ENCODE data around the gene ATF7IP2. TPM values are rescaled to one million over a fixed set of nuclear protein-coding genes. Genes with fewer than 3 reads are reported as not detected.

The ATF7IP2 gene
- total and polyA plus RNA-seq, 9 of the 15 experiments (the other 6 are each of a cell fraction or from before 2014, with no cell fraction given), result 131 to 515 (median 196) TPM

- TF ChIP-seq, protein P1, sequence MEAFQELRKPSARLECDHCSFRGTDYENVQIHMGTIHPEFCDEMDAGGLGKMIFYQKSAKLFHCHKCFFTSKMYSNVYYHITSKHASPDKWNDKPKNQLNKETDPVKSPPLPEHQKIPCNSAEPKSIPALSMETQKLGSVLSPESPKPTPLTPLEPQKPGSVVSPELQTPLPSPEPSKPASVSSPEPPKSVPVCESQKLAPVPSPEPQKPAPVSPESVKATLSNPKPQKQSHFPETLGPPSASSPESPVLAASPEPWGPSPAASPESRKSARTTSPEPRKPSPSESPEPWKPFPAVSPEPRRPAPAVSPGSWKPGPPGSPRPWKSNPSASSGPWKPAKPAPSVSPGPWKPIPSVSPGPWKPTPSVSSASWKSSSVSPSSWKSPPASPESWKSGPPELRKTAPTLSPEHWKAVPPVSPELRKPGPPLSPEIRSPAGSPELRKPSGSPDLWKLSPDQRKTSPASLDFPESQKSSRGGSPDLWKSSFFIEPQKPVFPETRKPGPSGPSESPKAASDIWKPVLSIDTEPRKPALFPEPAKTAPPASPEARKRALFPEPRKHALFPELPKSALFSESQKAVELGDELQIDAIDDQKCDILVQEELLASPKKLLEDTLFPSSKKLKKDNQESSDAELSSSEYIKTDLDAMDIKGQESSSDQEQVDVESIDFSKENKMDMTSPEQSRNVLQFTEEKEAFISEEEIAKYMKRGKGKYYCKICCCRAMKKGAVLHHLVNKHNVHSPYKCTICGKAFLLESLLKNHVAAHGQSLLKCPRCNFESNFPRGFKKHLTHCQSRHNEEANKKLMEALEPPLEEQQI (IDR thresholded peaks at IDR 0.05), result 0 out of 2 replicates have a peak, but pooled peaks have one; percentile 35
- TF ChIP-seq ADNP (tag; IDR thresholded peaks at IDR 0.05), result 0 out of 2 replicates have a peak, but pooled peaks have one; percentile 48
These were observed 100.0 kb downstream of the ATF7IP2 start (continued) for GRCh38 chr16:10485698-10486382.

- no peak overlapping the region for H3K27ac ChIP-seq (ENCODE audit: extremely low read depth, low read depth, low read length)
- H3K9ac ChIP-seq (ENCODE audit: insufficient read depth in 1 of 2, low read depth in 2 of 2, low read length in 2 of 2), result no peak overlapping the region
- no peaks in the 10 kb centered on the region for H3K9me1 ChIP-seq (ENCODE audit: control insufficient read depth, insufficient read depth, low read length)
- H4K20me1 ChIP-seq (replicated peaks; ENCODE audit: control insufficient read depth, insufficient read depth, low read length), result no peaks in the 10 kb centered on the region
- no peak overlapping the region for H3K4me2 ChIP-seq (ENCODE audit: insufficient read depth, low read length)
- BruUV-seq (replicated peaks), result no TSS peak
- no peak for ATAC-seq
- ChIA-PET POLR2A (interaction anchor here (0.6 kb wide), 1 partner anchor 23 kb away, joined by 5 read pairs; no protein-coding TSS in a partner anchor), CTCF (ENCODE audit: low intra/inter-chr PET ratio) (no interaction called here)
- H3K27me3 ChIP-seq (ENCODE audit: control insufficient read depth in 2 of 2, insufficient read depth in 2 of 2, low read length in 2 of 2), result no peaks in the 10 kb centered on the region
- intact Hi-C loops (cut with micrococcal nuclease) (no loop called here), in situ Hi-C loops (cut with MboI) (no loop called here)
- H2AFZ ChIP-seq (ENCODE audit: low read depth, low read length), result 0 out of 2 replicates have a peak overlapping the region, but pooled peaks have one; percentile 2
- 29% methylated on average over 1 of the region's 1 CpG for WGBS (ENCODE audit: insufficient coverage, low coverage, missing lambda C conversion rate)
- DNase-seq (ENCODE audit: extremely low read depth in 1 of 4, low spot score in 3 of 4), result no peak
- H3K4me3 ChIP-seq, result no peak overlapping the region
- H3K36me3 ChIP-seq (ENCODE audit: control insufficient read depth, insufficient read depth, low read length), result no peaks in the 10 kb centered on the region; the same call in 2 of the 3 replicates
- no peaks in the 10 kb centered on the region for H3K79me2 ChIP-seq (ENCODE audit: control insufficient read depth, insufficient read depth, low read length)
- H3K4me1 ChIP-seq (replicated peaks in 1 of 2; ENCODE audit: control insufficient read depth in 2 of 2, insufficient read depth in 2 of 2, low read length in 2 of 2), result peaks cover 0 to 3% of the 10 kb centered on the region in 2 experiments; a peak in 1 of 5 replicates
- no peak for TF ChIP-seq PURB (CRISPR knock-in tag; IDR thresholded peaks at IDR 0.05; ENCODE audit: low read depth)
- no peak for TF ChIP-seq ZNF445 (CRISPR knock-in tag; IDR thresholded peaks at IDR 0.05; ENCODE audit: low read depth)
- no peak for TF ChIP-seq ZNF77 (CRISPR knock-in tag; IDR thresholded peaks at IDR 0.05)
- TF ChIP-seq BRD4 (IDR thresholded peaks at IDR 0.05), result no peak
- TF ChIP-seq CCNT2 (IDR thresholded peaks at IDR 0.05; ENCODE audit: borderline replicate concordance, extremely low read depth, insufficient read length, low read depth, low read length), result no peak
- TF ChIP-seq PRMT5 (CRISPR knock-in tag; IDR thresholded peaks at IDR 0.05), result no peak
- no peak for TF ChIP-seq POLR3G (IDR thresholded peaks at IDR 0.05; ENCODE audit: extremely low read depth, insufficient read length, insufficient replicate concordance)
- no peak for TF ChIP-seq ZNF668 (CRISPR knock-in tag; IDR thresholded peaks at IDR 0.05)
- no peak for TF ChIP-seq XRCC5 (IDR thresholded peaks at IDR 0.05; ENCODE audit: low read depth, low read length)
- no peak for TF ChIP-seq TOE1 (IDR thresholded peaks at IDR 0.05; ENCODE audit: borderline replicate concordance)
- no peak for TF ChIP-seq TOE1 (CRISPR knock-in tag; IDR thresholded peaks at IDR 0.05; ENCODE audit: borderline replicate concordance, low read depth)
- no peak for TF ChIP-seq CBX8 (IDR thresholded peaks at IDR 0.05; ENCODE audit: borderline replicate concordance, extremely low read depth, low read depth, low read length, poor library complexity, severe bottlenecking)
- no peak for TF ChIP-seq TFAP4 (CRISPR knock-in tag; IDR thresholded peaks at IDR 0.05; ENCODE audit: borderline replicate concordance)
- H3K9me3 ChIP-seq (replicated peaks; ENCODE audit: control insufficient read depth, insufficient read depth, low read depth, low read length), result peaks cover 21% of the 10 kb centered on the region
- no peak for FAIRE-seq
These were observed 104.3 kb downstream of the ATF7IP2 start for GRCh38 chr16:10490141-10490540.
